Lung (tissue), 12 donors: Measurements from ENCODE around the gene SURF4. TPM values are rescaled to one million over a fixed set of nuclear protein-coding genes. Genes with fewer than 3 reads are reported as not detected.

Experiments used
- ATAC-seq: fragments of 200-7000 bp; cut with Tn5 transposase; one replicate; pipeline ENCODE4 v1.9.1; 2020; ENCODE audit warnings: moderate number of reproducible peaks; ENCODE audit not compliant: insufficient read depth, low FRiP score
- DNase-seq, 3 donors: peaks; one replicate each; pipeline ENCODE4 v3.0.0-alpha.2; 2013 to 2017
- H3K27ac ChIP-seq, 2 donors: one replicate each; pipeline ENCODE4 v1.5.1; 2013; ENCODE audit warnings: mild to moderate bottlenecking in 2 of 2, moderate library complexity in 2 of 2, control low read depth in 1 of 2, inconsistent platforms in 1 of 2, low read depth in 1 of 2, low read length in 1 of 2
- H3K27me3 ChIP-seq, 3 donors: one replicate each; pipeline ENCODE4 v1.5.1; 2013; ENCODE audit warnings: low read length in 2 of 3; ENCODE audit not compliant: control insufficient read depth in 3 of 3, insufficient read depth in 3 of 3
- H3K36me3 ChIP-seq, 4 donors: one replicate each; pipeline ENCODE4 v1.5.1; 2013; ENCODE audit warnings: low read length in 4 of 4, mild to moderate bottlenecking in 1 of 4, moderate library complexity in 1 of 4; ENCODE audit not compliant: control insufficient read depth in 4 of 4, insufficient read depth in 4 of 4
- H3K4me1 ChIP-seq, 5 donors: one replicate each; pipeline ENCODE4 v1.5.1; 2013; ENCODE audit warnings: low read length in 5 of 5, mild to moderate bottlenecking in 2 of 5, moderate library complexity in 1 of 5; ENCODE audit not compliant: control insufficient read depth in 5 of 5, insufficient read depth in 5 of 5
- H3K4me3 ChIP-seq: one replicate; pipeline ENCODE4 v1.5.1; 2013; ENCODE audit warnings: mild to moderate bottlenecking, control low read depth, moderate library complexity
- H3K9ac ChIP-seq, 2 donors: one replicate each; pipeline ENCODE4 v1.5.1; 2013; ENCODE audit warnings: low read length in 2 of 2, control low read depth in 1 of 2; ENCODE audit not compliant: insufficient read depth in 1 of 2
- H3K9me3 ChIP-seq, 4 donors: one replicate each; pipeline ENCODE4 v1.5.1; 2013; ENCODE audit warnings: low read length in 3 of 4, mild to moderate bottlenecking in 1 of 4, moderate library complexity in 1 of 4; ENCODE audit not compliant: control insufficient read depth in 4 of 4, insufficient read depth in 3 of 4
- CTCF ChIP-seq: IDR thresholded peaks from 2 replicates; pipeline ENCODE4 v1.5.1; 2012; ENCODE audit warnings: mild to moderate bottlenecking; ENCODE audit errors: control extremely low read depth, extremely low read depth
- WGBS, 2 donors: extraction: QIAGEN DNeasy Blood & Tissue Kit; methylation state at CpG; one replicate each; pipeline ENCODE4 v1.1.7; 2013; 5-methylcytosine and 5-hydroxymethylcytosine counted together
- polyA plus RNA-seq, 2 donors: library from polyadenylated mRNA; stranded (reverse); fragments of 200-250 nt; gene quantifications; one replicate each; pipeline ENCODE4 v1.2.1, GENCODE V29; 2013
- total RNA-seq, 2 donors: library from RNA; depleted of rRNA in 1 of 2; stranded (reverse); fragments of >200 nt in 1 of 2; gene quantifications; one replicate each; pipeline ENCODE4 v1.2.1, GENCODE V29; 2014 to 2021
- donor health status: control.
- donor health status: control.
- donor health status: Bipolar disorder and iron deficiency.
- donor health status: healthy.
- donor health status: DM: yes; HTN: yes; CAD: no.

The SURF4 gene
- total and polyA plus RNA-seq, 4 donors, result 87.4 to 222 (median 174) TPM

- TF ChIP-seq CTCF, result no peak
- Histone ChIP-seq H3K9me3 (no peaks in the 10 kb centered on the region), H3K4me1 (peaks cover 0 to 14% (median 3%) of the 10 kb centered on the region in 5 donors), H3K27me3 (no peaks in the 10 kb centered on the region), H3K36me3 (peaks cover 14 to 38% (median 24%) of the 10 kb centered on the region in 4 donors), H3K4me3 (no peak overlapping the region), H3K9ac (no peak overlapping the region), H3K27ac (no peak overlapping the region)
- 93 to 97% methylated on average over 10 of the region's 10 CpGs for WGBS, 2 donors
- ATAC-seq, result no peak
- DNase-seq, result no peak
Observed at GRCh38 chr9:133333566-133333965, 42.3 kb downstream of the SURF4 start.

GRCh38 chr9:133333011-133333410 lies 42.8 kb downstream of the SURF4 start:
- Histone ChIP-seq H3K27ac (no peak overlapping the region), H3K9me3 (no peaks in the 10 kb centered on the region), H3K4me1 (peaks cover 0 to 14% (median 3%) of the 10 kb centered on the region in 5 donors), H3K9ac (no peak overlapping the region), H3K27me3 (no peaks in the 10 kb centered on the region), H3K4me3 (no peak overlapping the region), H3K36me3 (peaks cover 14 to 38% (median 24%) of the 10 kb centered on the region in 4 donors)
- ATAC-seq (no peak), DNase-seq (no peak)
- WGBS, 2 donors, result 92 to 95% methylated on average over 11 of the region's 11 CpGs
- TF ChIP-seq CTCF, result no peak

- WGBS, 2 donors, result 91 to 95% methylated on average over 20 of the region's 20 CpGs
- H3K36me3 ChIP-seq, result peaks cover 14 to 38% (median 24%) of the 10 kb centered on the region in 4 donors
- ATAC-seq (no peak), DNase-seq (no peak)
- no peak overlapping the region for H3K27ac ChIP-seq
- no peak overlapping the region for H3K4me3 ChIP-seq
- no peak for TF ChIP-seq CTCF
- H3K27me3 ChIP-seq, result no peaks in the 10 kb centered on the region
- no peaks in the 10 kb centered on the region for H3K9me3 ChIP-seq
- no peak overlapping the region for H3K9ac ChIP-seq
- peaks cover 0 to 14% (median 3%) of the 10 kb centered on the region in 5 donors for H3K4me1 ChIP-seq
Observed at GRCh38 chr9:133332381-133332730, 43.5 kb downstream of the SURF4 start.
